ENCODE results near the gene MS4A6E. TPM values are rescaled to one million over a fixed set of nuclear protein-coding genes. Genes with fewer than 3 reads are reported as not detected.

MS4A6E gene
- total RNA-seq, 1 donor from 2014 or later, result not detected

DNA sequence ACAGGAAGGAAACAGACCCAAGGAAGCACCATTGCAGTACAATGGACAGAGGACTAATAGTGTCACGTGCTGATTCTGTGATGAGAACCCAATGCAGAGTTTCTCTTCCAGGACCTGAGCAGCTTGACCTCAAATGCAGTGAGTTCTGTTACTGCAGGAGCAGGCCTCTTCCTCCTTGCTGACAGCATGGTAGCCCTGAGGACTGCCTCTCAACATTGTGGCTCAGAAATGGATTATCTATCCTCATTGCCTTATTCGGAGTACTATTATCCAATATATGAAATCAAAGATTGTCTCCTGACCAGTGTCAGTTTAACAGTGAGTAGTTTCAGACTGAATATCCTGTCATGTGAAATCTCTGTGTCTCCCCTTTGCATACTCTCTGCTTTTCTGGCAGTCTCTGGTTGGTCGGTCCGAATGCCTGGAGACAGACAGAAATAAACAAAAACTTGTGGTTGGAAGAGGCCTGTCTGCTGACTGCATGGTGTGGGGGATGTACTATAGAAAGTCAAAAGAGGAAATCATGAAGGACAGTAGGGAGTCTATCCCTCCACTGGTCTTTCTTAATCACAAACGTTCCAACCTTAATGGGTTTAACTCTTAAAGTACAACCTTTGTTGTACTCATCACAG is 62.3 kb downstream of the MS4A6E start:
- DNase-seq (ENCODE audit: low read depth), result no peak
- H3K36me3 ChIP-seq (ENCODE audit: control insufficient read depth, insufficient read depth, low read length), result no peaks in the 10 kb centered on the region
- no peaks in the 10 kb centered on the region for H3K27me3 ChIP-seq (ENCODE audit: control insufficient read depth, insufficient read depth, low read length)
- H3K4me3 ChIP-seq (ENCODE audit: low read depth, low read length), result no peak overlapping the region
- TF ChIP-seq, protein P1, sequence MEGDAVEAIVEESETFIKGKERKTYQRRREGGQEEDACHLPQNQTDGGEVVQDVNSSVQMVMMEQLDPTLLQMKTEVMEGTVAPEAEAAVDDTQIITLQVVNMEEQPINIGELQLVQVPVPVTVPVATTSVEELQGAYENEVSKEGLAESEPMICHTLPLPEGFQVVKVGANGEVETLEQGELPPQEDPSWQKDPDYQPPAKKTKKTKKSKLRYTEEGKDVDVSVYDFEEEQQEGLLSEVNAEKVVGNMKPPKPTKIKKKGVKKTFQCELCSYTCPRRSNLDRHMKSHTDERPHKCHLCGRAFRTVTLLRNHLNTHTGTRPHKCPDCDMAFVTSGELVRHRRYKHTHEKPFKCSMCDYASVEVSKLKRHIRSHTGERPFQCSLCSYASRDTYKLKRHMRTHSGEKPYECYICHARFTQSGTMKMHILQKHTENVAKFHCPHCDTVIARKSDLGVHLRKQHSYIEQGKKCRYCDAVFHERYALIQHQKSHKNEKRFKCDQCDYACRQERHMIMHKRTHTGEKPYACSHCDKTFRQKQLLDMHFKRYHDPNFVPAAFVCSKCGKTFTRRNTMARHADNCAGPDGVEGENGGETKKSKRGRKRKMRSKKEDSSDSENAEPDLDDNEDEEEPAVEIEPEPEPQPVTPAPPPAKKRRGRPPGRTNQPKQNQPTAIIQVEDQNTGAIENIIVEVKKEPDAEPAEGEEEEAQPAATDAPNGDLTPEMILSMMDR (IDR thresholded peaks at IDR 0.05; ENCODE audit: insufficient read depth, low read length, poor library complexity, severe bottlenecking), result no peak

DNA sequence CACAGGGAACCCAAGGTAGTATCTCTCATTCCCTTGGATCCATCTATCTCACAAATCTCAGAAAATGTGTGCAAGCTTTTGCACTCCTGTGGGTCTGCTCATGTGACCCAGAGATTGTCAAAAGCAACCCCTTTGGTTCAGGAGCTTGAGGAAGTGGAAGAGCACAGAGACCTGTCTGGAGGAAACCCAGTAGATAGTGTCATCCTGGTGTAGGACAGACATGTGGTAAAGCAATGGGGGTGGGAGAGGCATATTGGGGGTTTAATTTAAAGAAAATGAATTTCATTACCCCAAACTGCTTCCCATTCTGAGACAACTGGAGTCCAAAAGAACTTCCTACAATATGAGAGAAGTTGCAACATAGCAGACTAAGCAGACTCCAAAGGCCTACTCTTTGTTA is 63.4 kb downstream of the MS4A6E start:
- TF ChIP-seq, protein P1 (IDR thresholded peaks at IDR 0.05; ENCODE audit: insufficient read depth, low read length, poor library complexity, severe bottlenecking), result no peak

More for the DNA sequence above, 63.4 kb downstream of the MS4A6E start:
- DNase-seq (ENCODE audit: low read depth), result no peak
- no peaks in the 10 kb centered on the region for H3K27me3 ChIP-seq (ENCODE audit: control insufficient read depth, insufficient read depth, low read length)
- H3K36me3 ChIP-seq (ENCODE audit: control insufficient read depth, insufficient read depth, low read length), result no peaks in the 10 kb centered on the region
- no peak overlapping the region for H3K4me3 ChIP-seq (ENCODE audit: low read depth, low read length)

Other genes with a start within 250 kb of the MS4A6E start
- 0.14 TPM in 1 of 2 replicates, not detected in the other for gene MS4A2, start 238.6 kb upstream of the MS4A6E start, total RNA-seq
- 0.55 and 2.3 TPM in 2 replicates for gene MS4A6A, start 144.2 kb upstream of the MS4A6E start, total RNA-seq
- gene MS4A4E, start 84.1 kb upstream of the MS4A6E start, total RNA-seq, result not detected in 2 replicates
- 0.27 TPM in 1 of 2 replicates, not detected in the other for gene MS4A4A, start 46.6 kb upstream of the MS4A6E start, total RNA-seq
- not detected in 2 replicates for gene MS4A7, start 51.3 kb downstream of the MS4A6E start, total RNA-seq
- gene MS4A14, start 69.2 kb downstream of the MS4A6E start, total RNA-seq, result not detected in 2 replicates
- not detected in 2 replicates for gene MS4A5, start 102.3 kb downstream of the MS4A6E start, total RNA-seq
- gene MS4A1, start 128.6 kb downstream of the MS4A6E start, total RNA-seq, result not detected in 2 replicates
- not detected in 2 replicates for gene MS4A12, start 165.5 kb downstream of the MS4A6E start, total RNA-seq
- not detected in 2 replicates for gene MS4A13, start 188.1 kb downstream of the MS4A6E start, total RNA-seq

Measured in kidney epithelial cell (primary cell).